Stimulated activated CD4-positive, alpha-beta T cell treated with anti-CD3 and anti-CD28 coated beads, Interleukin-2, amount 100 ng/mL, for 48 hours (primary cell): ENCODE data around the gene REPIN1.
A peak's percentile ranks its signal among the peaks of the same experiment; 100 is the strongest.

Source experiments
- DNase-seq, 2 donors: peaks; one replicate each; pipeline ENCODE4 v3.0.0-alpha.2; 2020

REPIN1 gene

GRCh38 chr7:150337659-150338081 lies 31.0 kb upstream of the REPIN1 start:
- no peak for DNase-seq

DNA sequence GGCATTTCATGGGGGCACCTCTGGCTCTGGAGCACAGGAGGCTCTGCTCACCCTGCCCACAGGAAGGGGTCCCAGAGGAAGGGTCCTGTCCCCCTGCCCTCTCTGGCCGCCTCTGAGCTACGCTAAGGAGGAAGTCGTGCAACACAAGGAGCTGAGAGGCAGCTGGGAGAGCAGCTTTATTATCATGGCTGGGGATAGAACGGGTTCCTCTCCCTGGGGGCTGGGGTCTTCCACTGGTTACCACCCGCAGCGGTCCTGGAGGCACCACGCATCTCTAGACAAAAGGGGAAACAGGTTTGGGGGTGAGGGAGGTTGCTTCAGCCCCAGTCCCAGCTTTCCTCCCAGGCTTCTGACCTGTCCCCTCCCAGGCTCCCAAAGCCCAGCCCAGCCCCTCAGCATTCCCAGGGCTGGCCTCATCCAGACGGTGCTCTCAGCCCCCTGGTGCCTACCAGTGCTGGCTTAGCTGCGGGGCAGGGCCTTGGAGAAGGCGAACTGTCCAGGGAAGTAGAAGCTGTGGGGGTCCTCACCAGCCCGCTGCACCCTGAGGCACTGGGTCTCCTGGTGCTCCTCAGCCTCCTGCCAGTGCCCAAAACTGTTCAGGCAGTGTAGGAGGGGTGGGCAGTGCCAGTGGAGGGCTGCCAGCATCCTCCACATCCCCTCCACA lies 30.3 kb upstream of the REPIN1 start:
- no peak for DNase-seq

- DNase-seq: no peak
Observed at GRCh38 chr7:150339409-150339809, 29.2 kb upstream of the REPIN1 start.

DNA sequence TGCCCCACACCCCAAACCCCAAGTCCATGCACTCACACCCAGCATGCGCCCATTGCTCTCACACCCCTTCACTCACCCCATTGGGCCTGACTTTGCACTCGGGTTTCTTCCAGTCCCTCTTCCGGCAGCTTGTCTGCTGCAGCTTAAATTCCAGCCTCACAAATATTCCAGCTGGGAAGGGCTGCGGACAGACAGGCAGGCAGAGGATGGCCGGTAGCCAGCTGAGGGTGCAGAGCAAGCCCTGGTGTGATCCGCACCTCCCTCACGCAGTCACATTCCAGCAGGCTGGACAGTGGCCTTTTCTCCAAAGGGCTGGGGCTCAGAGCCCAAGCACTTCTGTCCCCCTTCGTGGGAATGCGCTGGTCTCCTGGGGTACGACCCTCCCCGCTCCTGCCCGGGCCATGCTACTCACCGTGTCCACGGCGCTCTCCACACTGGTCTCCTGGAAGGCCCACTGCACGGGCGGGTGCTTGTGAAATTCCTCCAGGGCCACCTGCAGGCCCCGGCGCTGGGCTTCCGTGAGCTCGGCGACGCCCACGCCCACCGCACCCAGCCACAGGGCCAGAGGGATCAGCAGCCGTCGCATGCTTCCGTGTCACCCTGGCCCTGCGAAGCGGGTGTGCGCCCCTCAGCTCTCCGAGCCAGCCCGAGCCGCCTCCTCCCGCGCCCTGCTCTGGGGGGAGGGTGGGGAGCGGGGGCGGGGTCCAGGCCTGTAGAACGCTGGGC lies 28.4 kb upstream of the REPIN1 start:
- no peak for DNase-seq

DNA sequence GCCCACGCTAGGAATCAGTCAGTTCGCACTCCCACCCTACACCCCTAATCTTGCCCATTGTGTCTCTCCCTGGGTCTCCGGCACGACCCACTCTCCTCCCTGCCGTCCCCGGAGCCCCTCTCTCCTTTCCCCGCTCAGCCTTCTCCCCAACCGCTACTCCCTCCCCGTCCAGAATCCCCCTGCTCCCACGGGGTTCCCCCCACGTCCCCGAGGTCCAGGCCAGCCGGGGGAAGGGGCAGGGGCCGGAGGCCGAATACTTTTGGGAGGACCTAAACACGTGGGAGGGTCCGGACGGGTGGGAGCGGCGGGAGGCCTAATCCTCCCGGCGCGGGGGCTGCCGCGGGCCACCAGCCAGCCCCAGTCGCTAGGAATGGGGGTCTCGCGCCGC lies 27.8 kb upstream of the REPIN1 start:
- DNase-seq: no peak

DNA sequence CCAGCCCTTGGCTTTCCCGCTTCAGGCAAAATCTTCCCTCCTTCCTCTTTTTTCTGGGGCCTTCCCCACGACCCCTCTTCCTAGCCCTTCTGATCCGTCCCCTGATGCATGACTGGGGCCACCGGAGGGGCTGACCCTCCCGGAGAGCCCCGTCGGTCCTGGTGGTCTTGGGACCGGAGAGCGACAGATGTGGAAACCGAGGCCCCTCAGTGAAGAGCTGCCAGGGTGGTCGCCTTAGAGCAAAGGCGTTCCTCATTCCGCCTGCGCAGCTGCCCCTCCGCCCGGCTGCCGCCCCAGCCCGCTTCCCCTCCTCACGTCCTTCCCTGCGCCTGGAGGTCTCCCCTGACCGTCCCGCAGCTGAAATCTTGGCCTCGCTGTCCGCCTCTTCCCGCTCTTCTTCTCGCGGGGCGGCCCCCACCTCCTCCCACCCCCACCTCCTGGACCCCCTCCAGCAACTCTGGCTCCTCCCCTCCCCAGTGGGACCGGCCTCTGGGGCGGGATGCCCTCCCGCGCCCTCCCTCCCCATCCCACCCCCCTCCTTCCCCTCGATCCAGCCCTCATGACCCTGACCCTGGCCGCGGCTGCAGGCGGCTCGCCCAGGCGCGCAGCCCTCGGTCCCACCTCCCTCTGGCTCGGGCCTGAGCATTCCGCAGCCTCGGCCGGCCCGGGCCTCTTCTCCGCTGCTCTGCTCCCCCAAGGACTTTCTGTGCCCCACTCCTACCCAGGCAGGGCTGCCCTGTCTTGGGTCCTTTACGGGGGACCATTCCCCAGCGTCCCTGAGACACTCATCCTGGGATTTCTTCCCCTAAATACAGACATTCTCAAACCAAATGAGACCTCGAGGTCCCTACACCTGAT lies 27.1 kb upstream of the REPIN1 start, which contains the start of gene RARRES2:
Gene RARRES2 (minus strand): TSS at position 367 of the 858 bp plus-strand sequence. CDS start 1,020 bp downstream, outside the sequence.
- no peak for DNase-seq

DNA sequence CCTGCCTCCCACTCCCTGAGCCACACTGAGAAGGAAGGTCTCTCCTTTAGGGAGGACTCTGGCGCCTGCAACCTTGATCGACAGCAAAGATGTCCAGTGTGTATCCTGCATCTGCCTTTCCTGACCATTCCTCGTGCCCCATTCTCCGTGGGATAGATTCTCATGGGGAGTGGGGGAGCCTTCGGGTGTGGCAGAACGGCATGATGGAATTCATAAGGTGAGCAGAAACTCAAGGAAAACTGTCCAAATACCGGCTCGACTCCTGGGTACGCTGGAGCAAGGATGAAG lies 26.6 kb upstream of the REPIN1 start:
- DNase-seq: no peak

GRCh38 chr7:150343225-150343624 lies 25.4 kb upstream of the REPIN1 start:
- no peak for DNase-seq

DNA sequence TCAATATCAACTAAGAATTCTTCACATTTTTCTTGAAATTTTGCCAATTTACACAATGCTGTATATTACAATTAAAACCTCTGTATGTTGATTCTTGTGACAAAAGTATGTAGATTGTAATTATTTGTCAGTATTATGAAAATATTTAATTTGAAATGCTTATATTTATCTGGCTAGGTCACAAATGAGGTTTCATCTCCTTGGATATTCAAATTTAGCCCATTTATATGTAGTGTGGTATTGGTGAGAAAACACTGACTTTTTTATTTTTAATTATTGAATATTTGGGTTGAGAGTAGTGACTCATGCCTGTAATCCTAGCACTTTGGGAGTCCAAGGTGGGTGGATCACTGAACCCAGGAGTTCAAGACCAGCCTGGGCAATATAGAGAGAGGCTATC lies 24.3 kb upstream of the REPIN1 start:
- DNase-seq: no peak

- no peak for DNase-seq
Observed at GRCh38 chr7:150345012-150345411, 23.6 kb upstream of the REPIN1 start.

DNA sequence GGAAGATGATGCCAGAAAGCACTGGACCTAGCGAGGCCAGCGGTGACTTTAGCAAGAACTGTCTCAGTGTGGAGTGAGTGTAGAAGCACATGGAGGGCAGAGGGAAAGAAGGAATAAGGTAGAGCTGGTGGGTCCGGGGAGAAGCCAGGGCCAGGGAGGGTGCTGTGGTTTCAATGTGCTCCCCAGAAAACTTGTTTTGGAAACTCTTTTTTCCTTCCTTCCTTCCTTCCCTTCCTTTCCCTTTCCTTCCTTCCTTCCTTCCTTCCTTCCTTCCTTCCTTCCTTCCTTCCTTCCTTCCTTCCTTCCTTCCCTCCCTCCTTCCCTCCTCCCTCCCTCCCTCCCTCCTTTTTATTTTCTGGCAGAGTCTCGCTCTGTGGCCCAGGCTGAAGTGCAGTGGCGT lies 21.7 kb upstream of the REPIN1 start:
- no peak for DNase-seq

- no peak for DNase-seq
Observed at GRCh38 chr7:150351587-150352194, 16.9 kb upstream of the REPIN1 start.

DNA sequence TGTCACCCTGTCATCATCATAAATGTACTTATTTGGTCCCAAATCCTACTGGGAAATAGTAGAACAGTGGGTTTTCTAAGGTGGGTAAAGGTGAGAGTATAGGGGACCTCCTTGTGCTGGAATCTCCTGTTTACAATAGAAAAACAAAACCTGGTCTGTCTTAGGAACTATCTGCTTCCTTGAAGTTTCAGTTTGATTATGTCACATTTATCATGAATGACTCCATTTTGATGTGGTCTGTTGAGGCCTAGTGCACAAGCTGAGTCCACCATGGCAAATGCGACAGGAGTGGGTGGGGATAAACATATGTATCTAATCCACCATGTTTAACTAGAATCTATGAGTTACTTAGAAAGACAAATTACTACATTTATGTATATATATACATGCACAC lies 13.0 kb upstream of the REPIN1 start:
- no peak for DNase-seq

DNA sequence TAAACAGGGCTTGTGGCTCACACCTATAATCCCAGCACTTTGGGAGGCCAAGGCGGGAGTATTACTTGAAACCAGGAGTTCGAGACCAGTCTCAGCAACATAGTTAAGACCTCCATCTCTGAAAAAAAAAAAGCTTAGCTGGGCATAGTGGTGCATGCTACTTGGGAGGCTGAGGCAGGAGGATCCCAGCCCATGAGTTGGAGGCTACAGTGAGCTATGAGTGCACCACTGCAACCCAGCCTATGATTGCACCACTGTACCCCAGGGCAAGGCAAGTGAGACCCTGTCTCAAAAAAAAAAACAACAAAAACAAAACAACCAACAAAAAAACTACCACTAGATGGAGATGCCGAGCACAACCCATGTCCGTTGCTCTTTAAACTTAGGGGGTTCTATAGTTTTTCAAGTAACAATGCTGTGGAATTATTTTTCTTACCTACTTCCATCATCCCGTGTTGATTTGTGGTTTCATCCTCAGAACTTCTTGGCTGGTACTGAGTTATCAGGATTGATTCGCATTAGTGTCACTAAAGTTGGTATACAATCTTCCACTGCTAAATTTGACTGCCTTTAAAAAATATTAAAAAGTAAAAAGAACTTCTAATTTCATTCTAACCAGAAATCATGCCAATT lies 12.2 kb upstream of the REPIN1 start:
- DNase-seq: no peak

GRCh38 chr7:150357270-150357669 lies 11.4 kb upstream of the REPIN1 start:
- peak; percentile 30 to 45 for DNase-seq

DNA sequence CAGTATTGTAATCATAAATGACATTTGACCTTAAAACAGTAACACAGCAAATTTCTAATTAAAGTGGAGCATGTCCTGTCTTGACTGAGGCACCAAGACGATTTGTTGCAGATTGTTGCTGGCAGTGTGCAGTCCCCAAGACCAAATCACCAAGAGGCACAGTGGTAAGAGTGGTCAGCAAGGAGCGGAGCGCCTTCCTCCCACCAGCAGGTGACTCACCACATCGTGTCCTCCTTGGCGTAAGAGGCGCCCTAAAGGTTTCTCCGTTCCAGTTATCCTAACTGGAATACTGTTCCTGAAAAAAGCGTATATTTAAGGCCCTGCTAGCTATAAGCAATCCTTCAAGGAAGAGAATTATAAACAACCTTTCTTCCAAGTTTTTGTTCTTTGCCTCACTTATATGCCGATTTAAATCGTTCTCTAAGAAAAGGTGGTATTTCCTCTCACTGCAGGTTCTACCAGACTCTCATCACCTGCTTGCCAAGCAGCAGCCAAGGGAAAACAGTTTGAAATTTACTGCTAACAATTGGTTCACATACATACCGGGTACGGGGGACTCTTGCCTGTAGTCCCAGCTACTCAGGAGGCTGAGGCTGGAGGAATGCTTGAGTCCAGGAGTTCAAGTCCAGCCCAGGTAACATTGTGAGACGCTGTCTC lies 10.7 kb upstream of the REPIN1 start:
- no peak for DNase-seq

DNA sequence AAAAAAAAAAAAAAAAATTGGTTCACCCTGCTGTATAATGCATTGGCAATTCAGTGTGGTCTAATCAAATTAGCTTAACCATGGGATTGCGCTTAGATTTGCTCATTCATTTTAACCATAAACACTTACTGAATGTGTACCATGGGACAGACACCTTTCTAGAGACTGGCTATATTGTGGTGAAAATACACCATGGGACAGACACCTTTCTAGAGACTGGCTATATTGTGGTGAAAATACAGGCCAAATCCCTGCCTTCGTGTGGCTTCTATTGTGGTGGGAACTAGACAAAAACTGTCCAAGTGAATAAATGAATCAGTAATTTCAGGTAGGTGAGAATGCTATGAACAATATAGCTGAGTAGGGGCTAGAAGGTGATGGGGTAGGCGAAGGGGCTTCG lies 10.2 kb upstream of the REPIN1 start:
- no peak for DNase-seq

GRCh38 chr7:150358988-150359621 lies 9.5 kb upstream of the REPIN1 start:
- no peak for DNase-seq

- no peak for DNase-seq
Observed at GRCh38 chr7:150359622-150360362, 8.8 kb upstream of the REPIN1 start.

DNA sequence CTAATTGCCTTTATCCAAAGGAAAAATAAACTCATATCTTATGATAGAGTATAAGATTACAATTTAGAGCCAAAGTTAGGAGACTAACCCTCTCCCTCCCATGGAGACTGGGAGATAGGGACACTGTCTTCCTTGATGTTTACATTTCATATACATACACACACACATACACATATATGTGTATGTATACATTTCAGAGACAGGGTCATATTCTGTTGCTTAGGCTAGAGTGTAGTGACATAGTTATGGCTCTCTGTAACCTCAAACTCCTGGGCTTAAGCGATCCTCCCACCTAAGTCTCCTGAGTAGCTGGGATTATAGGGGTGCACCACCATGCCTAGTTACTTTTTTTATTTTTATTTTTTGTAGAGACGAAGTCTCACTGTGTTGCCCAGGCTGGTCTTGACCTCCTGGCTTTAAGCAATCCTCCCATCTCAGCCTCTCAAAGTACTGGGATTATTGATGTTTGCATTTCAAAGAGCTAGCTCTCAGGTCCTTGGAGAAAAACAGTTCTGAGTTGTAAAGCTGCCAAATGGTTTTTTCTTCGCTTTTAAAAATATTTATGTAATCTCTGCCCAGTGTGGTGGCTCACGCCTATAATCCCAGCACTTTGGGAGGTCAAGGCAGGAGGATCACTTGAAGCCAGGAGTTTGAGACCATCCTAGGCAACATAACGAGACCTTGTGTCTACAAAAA lies 8.1 kb upstream of the REPIN1 start:
- no peak for DNase-seq

- DNase-seq: no peak
Observed at GRCh38 chr7:150361402-150361801, 7.2 kb upstream of the REPIN1 start.
